ENCODE measurements around the gene ITPRIP. TPM values are rescaled to one million over a fixed set of nuclear protein-coding genes. Genes with fewer than 3 reads are reported as not detected.

ITPRIP gene
- total RNA-seq, 1 donor from 2014 or later: 35.4 TPM

- Histone ChIP-seq H3K27me3 (ENCODE audit: low read depth) (no peaks in the 10 kb centered on the region), H3K4me1 (peaks cover 100% of the 10 kb centered on the region), H3K4me3 (no peak overlapping the region), H3K27ac (replicated peaks) (peak overlapping the region; percentile 99), H3K36me3 (peaks cover 18% of the 10 kb centered on the region), H3K9me3 (replicated peaks) (no peaks in the 10 kb centered on the region)
- intact Hi-C loops (cut with micrococcal nuclease): no loop called here
- no peak for DNase-seq
- TF ChIP-seq CTCF (IDR thresholded peaks at IDR 0.05; ENCODE audit: borderline replicate concordance): no peak
These were observed 19.2 kb downstream of the ITPRIP start for GRCh38 chr10:104318810-104319741.

- TF ChIP-seq CTCF (IDR thresholded peaks at IDR 0.05; ENCODE audit: borderline replicate concordance): no peak
- Histone ChIP-seq H3K4me1 (peaks cover 100% of the 10 kb centered on the region), H3K36me3 (peaks cover 25% of the 10 kb centered on the region)
These were observed 19.9 kb downstream of the ITPRIP start for GRCh38 chr10:104318326-104318725.

GRCh38 chr10:104317726-104318299 is 20.5 kb downstream of the ITPRIP start:
- no peak for DNase-seq
- Histone ChIP-seq H3K4me1 (peaks cover 100% of the 10 kb centered on the region), H3K4me3 (no peak overlapping the region), H3K27me3 (ENCODE audit: low read depth) (no peaks in the 10 kb centered on the region), H3K27ac (replicated peaks) (peak overlapping the region; percentile 99), H3K9me3 (replicated peaks) (no peaks in the 10 kb centered on the region), H3K36me3 (peaks cover 30% of the 10 kb centered on the region)
- no peak for TF ChIP-seq CTCF (IDR thresholded peaks at IDR 0.05; ENCODE audit: borderline replicate concordance)
- intact Hi-C loops (cut with micrococcal nuclease): no loop called here

More at GRCh38 chr10:104318326-104318725, 19.9 kb downstream of the ITPRIP start:
- peak overlapping the region; percentile 99 for H3K27ac ChIP-seq (replicated peaks)
- H3K9me3 ChIP-seq (replicated peaks): no peaks in the 10 kb centered on the region
- no peak for DNase-seq
- intact Hi-C loops (cut with micrococcal nuclease): no loop called here
- no peak overlapping the region for H3K4me3 ChIP-seq
- H3K27me3 ChIP-seq (ENCODE audit: low read depth): no peaks in the 10 kb centered on the region

- intact Hi-C loops (cut with micrococcal nuclease): no loop called here
- H3K27me3 ChIP-seq (ENCODE audit: low read depth): no peaks in the 10 kb centered on the region
- no peak for TF ChIP-seq CTCF (IDR thresholded peaks at IDR 0.05; ENCODE audit: borderline replicate concordance)
- H3K4me3 ChIP-seq: no peak overlapping the region
- H3K9me3 ChIP-seq (replicated peaks): no peaks in the 10 kb centered on the region
- H3K36me3 ChIP-seq: peaks cover 36% of the 10 kb centered on the region
- H3K27ac ChIP-seq (replicated peaks): peak overlapping the region; percentile 99
- H3K4me1 ChIP-seq: peaks cover 100% of the 10 kb centered on the region
- DNase-seq: no peak
These were observed 21.0 kb downstream of the ITPRIP start for GRCh38 chr10:104317269-104317710.

GRCh38 chr10:104316321-104317099 is 21.8 kb downstream of the ITPRIP start:
- no peaks in the 10 kb centered on the region for H3K9me3 ChIP-seq (replicated peaks)
- H3K27me3 ChIP-seq (ENCODE audit: low read depth): no peaks in the 10 kb centered on the region
- peaks cover 38% of the 10 kb centered on the region for H3K36me3 ChIP-seq
- peak overlapping the region; percentile 99 for H3K27ac ChIP-seq (replicated peaks)
- no peak for TF ChIP-seq CTCF (IDR thresholded peaks at IDR 0.05; ENCODE audit: borderline replicate concordance)
- DNase-seq: no peak
- intact Hi-C loops (cut with micrococcal nuclease): no loop called here
- peaks cover 100% of the 10 kb centered on the region for H3K4me1 ChIP-seq
- H3K4me3 ChIP-seq: no peak overlapping the region

All from left ventricle myocardium inferior (tissue), 1 donor.